ENCODE results near the gene MTHFD2L. TPM values are rescaled to one million over a fixed set of nuclear protein-coding genes. Genes with fewer than 3 reads are reported as not detected.
"Not testable (repeated sequence)": the region's sequence is repeated elsewhere in the genome, so short reads cannot be mapped to it uniquely, and the experiment has no call there.

Gene MTHFD2L
- total and polyA plus RNA-seq, 10 of the 15 experiments (the other 5 are each of a cell fraction or from before 2014, with no cell fraction given) = 4.8 to 25.4 (median 14.4) TPM

DNA sequence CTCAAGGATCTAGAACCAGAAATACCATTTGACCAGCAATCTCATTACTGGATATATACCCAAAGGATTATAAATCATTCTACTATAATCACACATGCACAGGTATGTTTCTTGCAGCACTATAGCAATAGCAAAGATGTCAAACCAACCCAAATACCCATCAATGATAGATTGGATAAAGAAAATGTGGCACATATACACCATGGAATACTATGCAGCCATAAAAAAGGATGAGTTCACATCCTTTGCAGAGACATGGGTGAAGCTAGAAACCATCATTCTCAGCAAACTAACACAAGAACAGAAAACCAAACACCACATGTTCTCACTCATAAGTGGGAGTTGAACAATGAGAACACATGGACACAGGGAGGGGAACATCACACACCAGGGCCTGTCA, 25.7 kb upstream of the MTHFD2L start:
- SMC1A ChIA-PET (ENCODE audit: uncharacterized antibody, unreplicated experiment) = interaction anchor here (0.7 to 3.7 kb wide), 3 partner anchors 467 to 817 kb away, joined by 3 to 32 read pairs (median 3); no protein-coding TSS in a partner anchor
- FAIRE-seq = not testable (repeated sequence)

GRCh38 chr4:74132944-74133343, 25.0 kb upstream of the MTHFD2L start:
- H3K4me2 ChIP-seq (ENCODE audit: control insufficient read depth, insufficient read depth) = no peak overlapping the region
- ATAC-seq (no peak), DNase-seq (ENCODE audit: low read depth, low spot score) (no peak), FAIRE-seq (no peak)
- ChIA-PET SMC1A (ENCODE audit: uncharacterized antibody, unreplicated experiment) (interaction anchor here (0.8 to 3.7 kb wide), 15 partner anchors 10 to 878 kb away, joined by 3 to 32 read pairs (median 9); no protein-coding TSS in a partner anchor), POLR2A (no interaction called here), CTCF (interaction anchor here (0.7 to 6.6 kb wide), 14 partner anchors 9 to 824 kb away, joined by 3 to 113 read pairs (median 6); no protein-coding TSS in a partner anchor), RAD21 (ENCODE audit: unreplicated experiment) (interaction anchor here (1.1 to 2.6 kb wide), 3 partner anchors 458 to 478 kb away, joined by 3 to 13 read pairs (median 5); no protein-coding TSS in a partner anchor)
- peaks cover 0 to 4% of the 10 kb centered on the region in 2 experiments; a peak in 1 of 4 replicates for H3K27me3 ChIP-seq (replicated peaks in 1 of 2; ENCODE audit: control insufficient read depth in 2 of 2, insufficient read depth in 2 of 2, low read length in 1 of 2)
- intact Hi-C loops (cut with micrococcal nuclease; ENCODE audit: unreplicated experiment) = loop anchor here (10.0 kb wide), 1 partner anchor 818 kb away; no protein-coding TSS in a partner anchor
- no peaks in the 10 kb centered on the region for H3K4me1 ChIP-seq (ENCODE audit: control insufficient read depth, insufficient read depth, low read length)
- no peaks in the 10 kb centered on the region for H3K79me2 ChIP-seq (ENCODE audit: control insufficient read depth, insufficient read depth, low read length)
- WGBS (ENCODE audit: insufficient coverage, insufficient replicate concordance, low lambda C conversion rate, missing lambda C conversion rate) = 43% methylated on average over 1 of the region's 1 CpG
- in situ Hi-C loops (cut with MboI) = loop anchor here (5.0 to 25.0 kb wide), 2 partner anchors 471 to 571 kb away; no protein-coding TSS in a partner anchor
- H4K20me1 ChIP-seq (ENCODE audit: control insufficient read depth, insufficient read depth) = no peaks in the 10 kb centered on the region
- no peak overlapping the region for H3K9ac ChIP-seq (ENCODE audit: control insufficient read depth, insufficient read depth, low read length)
- no peak overlapping the region for H3K27ac ChIP-seq (ENCODE audit: control insufficient read depth, insufficient read depth)
- H2AFZ ChIP-seq (ENCODE audit: control insufficient read depth, low read depth, low read length) = no peak overlapping the region
- no TSS peak for BruUV-seq (replicated peaks)
- TF ChIP-seq SKIL (IDR thresholded peaks at IDR 0.05; ENCODE audit: low read depth, poor library complexity, severe bottlenecking) (no peak), POLR2AphosphoS5 (IDR thresholded peaks at IDR 0.05; ENCODE audit: low read length) (no peak), PAX5 (IDR thresholded peaks at IDR 0.05; ENCODE audit: borderline replicate concordance, low read depth, low read length) (no peak), STAT1 (conservative IDR thresholded peaks at IDR 0.05) (no peak), RUNX3 (IDR thresholded peaks at IDR 0.05; ENCODE audit: low read length) (no peak), EP300 (IDR thresholded peaks at IDR 0.05; ENCODE audit: borderline replicate concordance in 1 of 2, control insufficient read depth in 1 of 2, low read depth in 2 of 2, low read length in 2 of 2) (no peak), ESRRA (IDR thresholded peaks at IDR 0.05; ENCODE audit: low read length) (no peak), TARDBP (IDR thresholded peaks at IDR 0.05; ENCODE audit: borderline replicate concordance) (no peak), FOXK2 (IDR thresholded peaks at IDR 0.05) (no peak), SMC3 (IDR thresholded peaks at IDR 0.05; ENCODE audit: borderline replicate concordance, low read length) (no peak)
- TF ChIP-seq, protein P1, sequence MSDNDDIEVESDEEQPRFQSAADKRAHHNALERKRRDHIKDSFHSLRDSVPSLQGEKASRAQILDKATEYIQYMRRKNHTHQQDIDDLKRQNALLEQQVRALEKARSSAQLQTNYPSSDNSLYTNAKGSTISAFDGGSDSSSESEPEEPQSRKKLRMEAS (IDR thresholded peaks at IDR 0.05; ENCODE audit: low read depth, low read length) = no peak
- TF ChIP-seq, protein P2, sequence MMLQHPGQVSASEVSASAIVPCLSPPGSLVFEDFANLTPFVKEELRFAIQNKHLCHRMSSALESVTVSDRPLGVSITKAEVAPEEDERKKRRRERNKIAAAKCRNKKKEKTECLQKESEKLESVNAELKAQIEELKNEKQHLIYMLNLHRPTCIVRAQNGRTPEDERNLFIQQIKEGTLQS (IDR thresholded peaks at IDR 0.05; ENCODE audit: borderline replicate concordance, extremely low read depth, low read depth, low read length) = no peak
- no peak overlapping the region for H3K4me3 ChIP-seq
- no peaks in the 10 kb centered on the region for H3K36me3 ChIP-seq (ENCODE audit: control insufficient read depth in 2 of 2, insufficient read depth in 2 of 2, low read length in 1 of 2)
- H3K9me3 ChIP-seq (replicated peaks; ENCODE audit: control insufficient read depth, insufficient read depth, low read length) = no peaks in the 10 kb centered on the region

More for the DNA sequence above, 25.7 kb upstream of the MTHFD2L start:
- POLR2A ChIA-PET; ATAC-seq; H3K36me3 ChIP-seq (ENCODE audit: control insufficient read depth in 2 of 2, insufficient read depth in 2 of 2, low read length in 1 of 2); BruUV-seq (replicated peaks); H3K27ac ChIP-seq (ENCODE audit: control insufficient read depth, insufficient read depth); H3K4me3 ChIP-seq; H3K79me2 ChIP-seq (ENCODE audit: control insufficient read depth, insufficient read depth, low read length); H3K27me3 ChIP-seq (replicated peaks in 1 of 2; ENCODE audit: control insufficient read depth in 2 of 2, insufficient read depth in 2 of 2, low read length in 1 of 2); H3K4me1 ChIP-seq (ENCODE audit: control insufficient read depth, insufficient read depth, low read length); H2AFZ ChIP-seq (ENCODE audit: control insufficient read depth, low read depth, low read length); H3K9me3 ChIP-seq (replicated peaks; ENCODE audit: control insufficient read depth, insufficient read depth, low read length); H3K4me2 ChIP-seq (ENCODE audit: control insufficient read depth, insufficient read depth); DNase-seq (ENCODE audit: low read depth, low spot score); H4K20me1 ChIP-seq (ENCODE audit: control insufficient read depth, insufficient read depth); H3K9ac ChIP-seq (ENCODE audit: control insufficient read depth, insufficient read depth, low read length): not testable (repeated sequence)
- in situ Hi-C loops (cut with MboI) (loop anchor here (5.0 to 25.0 kb wide), 2 partner anchors 470 to 570 kb away; no protein-coding TSS in a partner anchor), intact Hi-C loops (cut with micrococcal nuclease; ENCODE audit: unreplicated experiment) (loop anchor here (10.0 kb wide), 1 partner anchor 817 kb away; no protein-coding TSS in a partner anchor)
- ChIA-PET RAD21 (ENCODE audit: unreplicated experiment) (interaction anchor here (1.2 kb wide), 1 partner anchor 457 kb away, joined by 3 read pairs; no protein-coding TSS in a partner anchor), CTCF (interaction anchor here (1.5 to 6.6 kb wide), 6 partner anchors 12 to 468 kb away, joined by 3 to 113 read pairs (median 7); no protein-coding TSS in a partner anchor)
